Endothelial cell of umbilical vein (primary cell): ENCODE data around the gene MN1. TPM values are rescaled to one million over a fixed set of nuclear protein-coding genes. Genes with fewer than 3 reads are reported as not detected.

Experiments
- BruUV-seq: library from RNA; stranded (reverse); fragments of 400-500 nt; replicated peaks from 2 replicates; lab custom pipeline; 2021; lab: Mats Ljungman, UMichigan
- CTCF ChIA-PET: fragments of 300-600, 350-600 bp; sonication (Branson Sonifier 250); formaldehyde crosslinking; loops from one replicate; lab custom pipeline; 2021; ENCODE audit warnings: antibody characterized with exemption, inconsistent platforms; lab: Charles Lee
- POLR2A ChIA-PET: fragments of 300-600, 350-600 bp; sonication (Branson Sonifier 250); formaldehyde crosslinking; loops from one replicate; lab custom pipeline; 2021; ENCODE audit warnings: antibody characterized with exemption, inconsistent platforms; lab: Charles Lee
- DNase-seq: peaks from one replicate; pipeline ENCODE4 v3.0.0-alpha.2; 2011; ENCODE audit warnings: low read depth, low spot score
- FAIRE-seq: peaks from 2 replicates; lab custom pipeline; 2011; peaks lifted over from hg19 to GRCh38; lab: Jason Lieb, UNC
- H2AFZ ChIP-seq: 2 replicates; pipeline ENCODE4 v1.6.0; 2012; ENCODE audit warnings: low read depth, low read length, control low read depth, inconsistent platforms
- H3K27ac ChIP-seq: 2 replicates; pipeline ENCODE4 v1.5.1; 2011; ENCODE audit warnings: low read depth, mild to moderate bottlenecking, control low read depth, low read length, moderate library complexity; ENCODE audit not compliant: insufficient read depth
- H3K27me3 ChIP-seq, 2 experiments: 2 replicates each; pipeline versions ENCODE4 v1.6.0 to v1.6.1; 2011; ENCODE audit warnings: low read length in 2 of 2, mixed read lengths in 1 of 2; ENCODE audit not compliant: control insufficient read depth in 2 of 2, insufficient read depth in 2 of 2
- H3K36me3 ChIP-seq, 2 experiments: 2 replicates in 1 of 2; 3 replicates in 1 of 2; pipeline ENCODE4 v1.5.1; 2011; ENCODE audit warnings: low read length in 2 of 2, mild to moderate bottlenecking in 1 of 2, moderate library complexity in 1 of 2; ENCODE audit not compliant: control insufficient read depth in 2 of 2, insufficient read depth in 2 of 2; ENCODE audit errors: extremely low read depth in 1 of 2
- H3K4me1 ChIP-seq: 3 replicates; pipeline ENCODE4 v1.5.1; 2011; ENCODE audit warnings: mild to moderate bottlenecking, low read length; ENCODE audit not compliant: control insufficient read depth, insufficient read depth; ENCODE audit errors: extremely low read depth
- H3K4me2 ChIP-seq: 2 replicates; pipeline ENCODE4 v1.6.1; 2011; ENCODE audit warnings: low read length, control low read depth, mixed read lengths; ENCODE audit not compliant: insufficient read depth
- H3K4me3 ChIP-seq, 3 experiments: fragments of 200-600 bp in 1 of 3; sonication (generic), shearing (Covaris generic) in 1 of 3; replicated peaks in 1 of 3; 2 replicates each; pipeline ENCODE4 v1.5.1; 2011 to 2016; ENCODE audit warnings: control low read depth in 3 of 3, low read length in 3 of 3, mild to moderate bottlenecking in 2 of 3, inconsistent platforms in 1 of 3, low read depth in 1 of 3, moderate library complexity in 1 of 3; ENCODE audit not compliant: insufficient read depth in 1 of 3
- H3K79me2 ChIP-seq: 2 replicates; pipeline ENCODE4 v1.6.0; 2012; ENCODE audit warnings: low read length, inconsistent platforms; ENCODE audit not compliant: control insufficient read depth, insufficient read depth
- H3K9ac ChIP-seq: replicated peaks from 2 replicates; pipeline ENCODE3; 2011; ENCODE audit warnings: low read length, control low read depth; ENCODE audit not compliant: insufficient read depth; ENCODE audit errors: extremely low read depth
- H3K9me1 ChIP-seq: replicated peaks from 3 replicates; pipeline ENCODE4 v1.6.0; 2011; ENCODE audit warnings: mild to moderate bottlenecking, low read length; ENCODE audit not compliant: control insufficient read depth, insufficient read depth; ENCODE audit errors: extremely low read depth
- H3K9me3 ChIP-seq: replicated peaks from 2 replicates; pipeline ENCODE4 v1.5.1; 2012; ENCODE audit warnings: low read length, inconsistent platforms; ENCODE audit not compliant: control insufficient read depth, insufficient read depth
- H4K20me1 ChIP-seq: replicated peaks from 2 replicates; pipeline ENCODE3; 2011; ENCODE audit warnings: mild to moderate bottlenecking, low read length; ENCODE audit not compliant: control insufficient read depth, insufficient read depth; ENCODE audit errors: extremely low read depth
- CTCF ChIP-seq, 2 donors: IDR thresholded peaks; 1 replicate in 1 of 2; 2 replicates in 1 of 2; pipeline ENCODE4 v1.5.1; 2011; ENCODE audit warnings: low read length in 2 of 2, mild to moderate bottlenecking in 2 of 2, moderate library complexity in 2 of 2, control low read depth in 1 of 2, inconsistent platforms in 1 of 2, low read depth in 1 of 2; ENCODE audit not compliant: insufficient read depth in 1 of 2; ENCODE audit errors: extremely low read depth in 1 of 2
- EZH2 ChIP-seq: IDR thresholded peaks from 2 replicates; pipeline ENCODE4 v1.6.1; 2012; ENCODE audit warnings: borderline replicate concordance, low read depth, mild to moderate bottlenecking, moderate library complexity, low read length, inconsistent platforms; ENCODE audit not compliant: severe bottlenecking
- FOS ChIP-seq: IDR thresholded peaks from 2 replicates; pipeline ENCODE4 v1.6.1; 2011; ENCODE audit warnings: mild to moderate bottlenecking, low read length, moderate library complexity, borderline replicate concordance; ENCODE audit not compliant: insufficient read depth
- GATA2 ChIP-seq: IDR thresholded peaks from 2 replicates; pipeline ENCODE4 v1.7.0; 2011; ENCODE audit warnings: low read depth, mild to moderate bottlenecking, moderate library complexity, mixed read lengths, low read length; ENCODE audit not compliant: insufficient read length, insufficient read depth
- JUN ChIP-seq: IDR thresholded peaks from 2 replicates; pipeline ENCODE4 v1.6.1; 2011; ENCODE audit warnings: borderline replicate concordance, low read depth; ENCODE audit not compliant: insufficient read length, insufficient read depth
- MAX ChIP-seq: IDR thresholded peaks from 2 replicates; pipeline ENCODE4 v1.6.1; 2011; ENCODE audit not compliant: insufficient read depth, insufficient read length
- MYC ChIP-seq: IDR thresholded peaks from one replicate; pipeline ENCODE4 v1.6.1; 2011; ENCODE audit warnings: mild to moderate bottlenecking, low read depth, low read length
- POLR2A ChIP-seq: IDR thresholded peaks from 2 replicates; pipeline ENCODE4 v1.6.1; 2012; ENCODE audit warnings: low read depth, mild to moderate bottlenecking, control low read depth, low read length
- POLR2AphosphoS5 ChIP-seq: IDR thresholded peaks from 2 replicates; pipeline ENCODE4 v1.6.1; 2012; ENCODE audit warnings: low read depth, mild to moderate bottlenecking, control low read depth, low read length, moderate library complexity; ENCODE audit not compliant: insufficient read depth
- dilution Hi-C: fragments of 300-500 bp; cut with MboI; formaldehyde crosslinking; loops from one replicate; pipeline ENCODE4 v1.15.0; 2019; ENCODE audit warnings: low sequenced_read_pairs; ENCODE audit not compliant: extremely low pct_ligation_motif_present
- intact Hi-C: fragments of 100-400 bp; cut with micrococcal nuclease; formaldehyde crosslinking; loops from one replicate; pipeline ENCODE4 v1.10.0; 2022
- polyA plus RNA-seq, 4 experiments: library from polyadenylated mRNA; depleted of rRNA in 3 of 4; stranded (reverse) in 3 of 4; unstranded in 1 of 4; fragments of >200 nt; gene quantifications; 2 replicates each; pipeline versions ENCODE4 v1.2.1 to v1.2.3, GENCODE V29; 2011 to 2012; ENCODE audit warnings: missing spikeins in 1 of 4
- total RNA-seq: library from RNA; stranded (reverse); gene quantifications from 2 replicates; pipeline ENCODE4 v1.2.3, GENCODE V29; 2021

Gene MN1
- total and polyA plus RNA-seq, 2 donors (not counting 3 experiments of a cell fraction or from before 2014, with no cell fraction given) = 3.8 to 5.2 TPM

- Histone ChIP-seq H2AFZ (no peak overlapping the region), H3K4me3 (no peak overlapping the region), H4K20me1 (no peaks in the 10 kb centered on the region), H3K9me1 (no peaks in the 10 kb centered on the region), H3K27me3 (peaks cover 0 to 4% of the 10 kb centered on the region in 2 experiments), H3K4me2 (no peak overlapping the region), H3K27ac (no peak overlapping the region), H3K79me2 (no peaks in the 10 kb centered on the region), H3K4me1 (no peaks in the 10 kb centered on the region), H3K36me3 (no peaks in the 10 kb centered on the region), H3K9ac (no peak overlapping the region), H3K9me3 (no peaks in the 10 kb centered on the region)
- ChIA-PET POLR2A (interaction anchor here (0.6 kb wide), 1 partner anchor 45 kb away, joined by 5 read pairs; no protein-coding TSS in a partner anchor), CTCF (no interaction called here)
- BruUV-seq = no TSS peak
- DNase-seq = no peak
- TF ChIP-seq MAX (no peak), CTCF (IDR thresholded peaks at IDR 0.05; ENCODE audit: extremely low read depth in 1 of 2, insufficient read depth in 1 of 2, low read depth in 1 of 2, low read length in 2 of 2) (no peak), POLR2A (no peak), GATA2 (no peak), EZH2 (no peak), MYC (no peak), POLR2AphosphoS5 (no peak), FOS (no peak), JUN (no peak)
- dilution Hi-C loops (no loop called here), intact Hi-C loops (no loop called here)
- FAIRE-seq = no peak
These were observed 50.1 kb downstream of the MN1 start for GRCh38 chr22:27751277-27752070.
